ENCODE measurements around the gene CAMK2B. TPM values are rescaled to one million over a fixed set of nuclear protein-coding genes. Genes with fewer than 3 reads are reported as not detected.
"Not testable (repeated sequence)": the region's sequence is repeated elsewhere in the genome, so short reads cannot be mapped to it uniquely, and the experiment has no call there.

The CAMK2B gene
- total RNA-seq, 1 donor from 2014 or later, result 9.3 TPM

GRCh38 chr7:44182827-44183226, 142.6 kb downstream of the CAMK2B start:
- Mint-ChIP-seq H3K27me3 (peaks cover 14% of the 10 kb centered on the region), H3K4me3 (ENCODE audit: low read depth) (no peak overlapping the region), H3K4me1 (ENCODE audit: low read depth) (no peaks in the 10 kb centered on the region), H3K27ac (no peak overlapping the region), H3K9me3 (ENCODE audit: low read depth) (peaks cover 6% of the 10 kb centered on the region), H3K36me3 (ENCODE audit: insufficient read depth) (no peaks in the 10 kb centered on the region)
- no peak for DNase-seq (ENCODE audit: low spot score, unreplicated experiment)
- TF ChIP-seq, protein P1, sequence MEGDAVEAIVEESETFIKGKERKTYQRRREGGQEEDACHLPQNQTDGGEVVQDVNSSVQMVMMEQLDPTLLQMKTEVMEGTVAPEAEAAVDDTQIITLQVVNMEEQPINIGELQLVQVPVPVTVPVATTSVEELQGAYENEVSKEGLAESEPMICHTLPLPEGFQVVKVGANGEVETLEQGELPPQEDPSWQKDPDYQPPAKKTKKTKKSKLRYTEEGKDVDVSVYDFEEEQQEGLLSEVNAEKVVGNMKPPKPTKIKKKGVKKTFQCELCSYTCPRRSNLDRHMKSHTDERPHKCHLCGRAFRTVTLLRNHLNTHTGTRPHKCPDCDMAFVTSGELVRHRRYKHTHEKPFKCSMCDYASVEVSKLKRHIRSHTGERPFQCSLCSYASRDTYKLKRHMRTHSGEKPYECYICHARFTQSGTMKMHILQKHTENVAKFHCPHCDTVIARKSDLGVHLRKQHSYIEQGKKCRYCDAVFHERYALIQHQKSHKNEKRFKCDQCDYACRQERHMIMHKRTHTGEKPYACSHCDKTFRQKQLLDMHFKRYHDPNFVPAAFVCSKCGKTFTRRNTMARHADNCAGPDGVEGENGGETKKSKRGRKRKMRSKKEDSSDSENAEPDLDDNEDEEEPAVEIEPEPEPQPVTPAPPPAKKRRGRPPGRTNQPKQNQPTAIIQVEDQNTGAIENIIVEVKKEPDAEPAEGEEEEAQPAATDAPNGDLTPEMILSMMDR (IDR thresholded peaks at IDR 0.05; ENCODE audit: unreplicated experiment), result no peak

GRCh38 chr7:44180631-44181030, 144.8 kb downstream of the CAMK2B start:
- TF ChIP-seq, protein P1 (IDR thresholded peaks at IDR 0.05; ENCODE audit: unreplicated experiment), result no peak
- Mint-ChIP-seq H3K4me1 (ENCODE audit: low read depth) (no peaks in the 10 kb centered on the region), H3K36me3 (ENCODE audit: insufficient read depth) (no peaks in the 10 kb centered on the region), H3K27ac (no peak overlapping the region), H3K4me3 (ENCODE audit: low read depth) (no peak overlapping the region), H3K9me3 (ENCODE audit: low read depth) (peaks cover 6% of the 10 kb centered on the region), H3K27me3 (peaks cover 17% of the 10 kb centered on the region)
- DNase-seq (ENCODE audit: low spot score, unreplicated experiment), result no peak

DNA sequence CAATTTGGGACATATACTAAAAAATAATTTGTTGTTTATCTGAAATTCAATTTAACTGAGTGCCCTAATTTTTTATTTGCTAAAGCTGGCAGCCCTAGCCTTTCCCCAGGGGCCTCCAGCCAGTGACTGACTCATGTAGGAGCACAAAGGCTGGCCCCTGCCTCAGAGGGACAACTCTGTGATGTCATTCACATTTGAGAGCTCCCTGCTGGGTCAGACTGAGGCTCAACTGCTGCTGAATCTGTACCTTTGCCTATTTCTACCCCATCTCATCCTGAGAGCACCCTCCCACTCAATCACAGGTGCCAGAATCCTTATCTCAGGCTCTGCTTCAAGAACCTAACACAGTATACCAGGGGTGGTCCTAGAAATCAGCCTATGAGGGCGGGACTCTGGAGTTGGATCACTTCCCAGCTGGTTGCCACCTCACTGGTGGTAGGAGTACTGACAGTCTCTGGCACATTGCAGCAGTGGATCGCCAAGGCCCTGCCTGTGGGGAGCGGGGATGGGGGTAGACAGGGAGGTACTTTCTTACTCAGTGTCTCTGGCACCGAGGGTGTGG, 147.7 kb downstream of the CAMK2B start:
- Mint-ChIP-seq H3K27me3 (peaks cover 32% of the 10 kb centered on the region), H3K4me3 (ENCODE audit: low read depth) (no peak overlapping the region), H3K9me3 (ENCODE audit: low read depth) (peaks cover 6% of the 10 kb centered on the region), H3K27ac (no peak overlapping the region), H3K36me3 (ENCODE audit: insufficient read depth) (no peaks in the 10 kb centered on the region), H3K4me1 (ENCODE audit: low read depth) (no peaks in the 10 kb centered on the region)
- DNase-seq (ENCODE audit: low spot score, unreplicated experiment), result no peak
- TF ChIP-seq, protein P1 (IDR thresholded peaks at IDR 0.05; ENCODE audit: unreplicated experiment), result no peak

DNA sequence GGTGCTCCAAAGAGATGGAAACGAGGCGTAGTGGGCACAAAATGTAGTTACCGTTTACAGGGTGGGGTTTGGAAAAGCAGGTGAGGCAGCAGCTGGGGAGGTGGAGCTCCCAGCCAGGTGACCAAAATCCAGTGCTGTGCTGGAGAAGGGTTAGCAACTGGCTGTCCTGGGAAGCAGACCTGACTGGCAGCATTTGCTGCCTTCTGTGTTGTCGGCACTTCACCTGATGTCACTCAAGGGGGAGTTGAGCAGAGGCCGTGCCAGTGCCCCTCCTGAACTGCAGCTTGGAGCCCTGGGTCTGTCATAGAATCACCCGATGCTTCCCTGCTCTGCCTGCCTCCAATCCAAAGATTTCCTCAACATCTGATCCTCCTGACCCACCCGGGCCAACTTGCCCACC, 148.9 kb downstream of the CAMK2B start:
- Mint-ChIP-seq H3K27me3 (peaks cover 28% of the 10 kb centered on the region), H3K9me3 (ENCODE audit: low read depth) (no peaks in the 10 kb centered on the region), H3K27ac (no peak overlapping the region), H3K36me3 (ENCODE audit: insufficient read depth) (no peaks in the 10 kb centered on the region), H3K4me1 (ENCODE audit: low read depth) (no peaks in the 10 kb centered on the region), H3K4me3 (ENCODE audit: low read depth) (no peak overlapping the region)
- no peak for DNase-seq (ENCODE audit: low spot score, unreplicated experiment)
- TF ChIP-seq, protein P1 (IDR thresholded peaks at IDR 0.05; ENCODE audit: unreplicated experiment), result no peak

DNA sequence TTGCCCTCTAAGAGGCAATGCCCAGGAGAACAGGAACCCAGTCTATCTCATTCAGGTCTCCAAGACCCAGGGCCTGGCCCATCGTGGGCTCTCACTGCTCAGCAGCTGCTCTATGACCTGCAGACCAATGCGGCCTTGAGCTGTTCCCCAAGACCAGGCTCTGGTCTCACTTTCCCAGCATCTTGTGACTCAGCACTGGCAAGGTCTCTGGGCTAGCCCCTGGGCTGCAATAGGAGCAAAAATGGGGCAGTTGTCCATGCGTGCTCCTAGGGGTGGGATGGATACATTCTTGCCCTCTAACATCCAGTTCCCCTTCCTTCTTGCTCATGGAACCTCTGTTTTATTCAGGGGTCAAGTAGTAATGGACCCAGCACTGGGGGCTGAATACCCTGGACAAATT, 149.7 kb downstream of the CAMK2B start:
- no peak overlapping the region for H3K27ac Mint-ChIP-seq
- H3K9me3 Mint-ChIP-seq (ENCODE audit: low read depth), result peaks cover 2% of the 10 kb centered on the region
- TF ChIP-seq, protein P1 (IDR thresholded peaks at IDR 0.05; ENCODE audit: unreplicated experiment), result no peak
- H3K36me3 Mint-ChIP-seq (ENCODE audit: insufficient read depth), result peaks cover 2% of the 10 kb centered on the region
- H3K4me1 Mint-ChIP-seq (ENCODE audit: low read depth), result no peaks in the 10 kb centered on the region
- peaks cover 28% of the 10 kb centered on the region for H3K27me3 Mint-ChIP-seq
- no peak for DNase-seq (ENCODE audit: low spot score, unreplicated experiment)
- H3K4me3 Mint-ChIP-seq (ENCODE audit: low read depth), result no peak overlapping the region

DNA sequence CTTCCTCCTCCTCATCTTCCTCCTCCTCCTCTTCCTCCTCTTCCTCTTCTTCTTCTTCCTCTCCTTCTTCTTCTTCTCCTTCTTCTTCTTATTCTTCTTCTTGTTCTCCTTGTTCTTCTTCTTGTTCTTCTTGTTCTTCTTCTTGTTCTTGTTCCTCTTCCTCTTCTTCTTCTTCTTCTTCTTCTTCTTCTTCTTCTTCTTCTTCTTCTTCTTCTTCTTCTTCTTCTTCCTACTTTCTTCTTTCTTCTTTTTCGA, 150.8 kb downstream of the CAMK2B start:
- not testable (repeated sequence) for H3K4me1 Mint-ChIP-seq (ENCODE audit: low read depth); H3K9me3 Mint-ChIP-seq (ENCODE audit: low read depth); H3K36me3 Mint-ChIP-seq (ENCODE audit: insufficient read depth); H3K27ac Mint-ChIP-seq; DNase-seq (ENCODE audit: low spot score, unreplicated experiment); H3K4me3 Mint-ChIP-seq (ENCODE audit: low read depth)
- H3K27me3 Mint-ChIP-seq, result peaks cover 28% of the 10 kb centered on the region

Measured in progenitor cell of endocrine pancreas (in vitro differentiated cells).